ENCODE results near the gene DPP4. TPM values are rescaled to one million over a fixed set of nuclear protein-coding genes. Genes with fewer than 3 reads are reported as not detected.

Gene DPP4
- total and polyA plus RNA-seq, 2 experiments from 2014 or later = 1.5 to 2.8 TPM

DNA sequence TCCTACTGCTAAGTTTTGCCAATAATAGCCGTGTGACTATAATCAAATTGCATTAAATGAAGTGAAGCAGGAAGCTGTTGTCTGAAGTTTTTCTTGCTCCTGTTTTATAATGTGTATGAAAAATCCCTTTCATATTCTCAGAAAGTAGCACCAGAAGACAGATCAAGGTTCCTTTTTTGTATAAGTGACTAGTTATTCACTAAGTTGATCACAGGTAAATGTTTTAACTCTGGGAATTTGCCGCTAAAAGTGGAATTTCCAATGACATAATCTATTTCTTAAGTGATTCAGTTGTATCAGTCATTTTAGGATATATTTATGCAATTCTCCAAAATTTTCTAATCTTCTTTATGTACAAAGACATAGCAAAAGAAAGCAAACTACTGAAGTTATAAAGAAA, 99.6 kb downstream of the DPP4 start (continued):
- TF ChIP-seq, protein P1, sequence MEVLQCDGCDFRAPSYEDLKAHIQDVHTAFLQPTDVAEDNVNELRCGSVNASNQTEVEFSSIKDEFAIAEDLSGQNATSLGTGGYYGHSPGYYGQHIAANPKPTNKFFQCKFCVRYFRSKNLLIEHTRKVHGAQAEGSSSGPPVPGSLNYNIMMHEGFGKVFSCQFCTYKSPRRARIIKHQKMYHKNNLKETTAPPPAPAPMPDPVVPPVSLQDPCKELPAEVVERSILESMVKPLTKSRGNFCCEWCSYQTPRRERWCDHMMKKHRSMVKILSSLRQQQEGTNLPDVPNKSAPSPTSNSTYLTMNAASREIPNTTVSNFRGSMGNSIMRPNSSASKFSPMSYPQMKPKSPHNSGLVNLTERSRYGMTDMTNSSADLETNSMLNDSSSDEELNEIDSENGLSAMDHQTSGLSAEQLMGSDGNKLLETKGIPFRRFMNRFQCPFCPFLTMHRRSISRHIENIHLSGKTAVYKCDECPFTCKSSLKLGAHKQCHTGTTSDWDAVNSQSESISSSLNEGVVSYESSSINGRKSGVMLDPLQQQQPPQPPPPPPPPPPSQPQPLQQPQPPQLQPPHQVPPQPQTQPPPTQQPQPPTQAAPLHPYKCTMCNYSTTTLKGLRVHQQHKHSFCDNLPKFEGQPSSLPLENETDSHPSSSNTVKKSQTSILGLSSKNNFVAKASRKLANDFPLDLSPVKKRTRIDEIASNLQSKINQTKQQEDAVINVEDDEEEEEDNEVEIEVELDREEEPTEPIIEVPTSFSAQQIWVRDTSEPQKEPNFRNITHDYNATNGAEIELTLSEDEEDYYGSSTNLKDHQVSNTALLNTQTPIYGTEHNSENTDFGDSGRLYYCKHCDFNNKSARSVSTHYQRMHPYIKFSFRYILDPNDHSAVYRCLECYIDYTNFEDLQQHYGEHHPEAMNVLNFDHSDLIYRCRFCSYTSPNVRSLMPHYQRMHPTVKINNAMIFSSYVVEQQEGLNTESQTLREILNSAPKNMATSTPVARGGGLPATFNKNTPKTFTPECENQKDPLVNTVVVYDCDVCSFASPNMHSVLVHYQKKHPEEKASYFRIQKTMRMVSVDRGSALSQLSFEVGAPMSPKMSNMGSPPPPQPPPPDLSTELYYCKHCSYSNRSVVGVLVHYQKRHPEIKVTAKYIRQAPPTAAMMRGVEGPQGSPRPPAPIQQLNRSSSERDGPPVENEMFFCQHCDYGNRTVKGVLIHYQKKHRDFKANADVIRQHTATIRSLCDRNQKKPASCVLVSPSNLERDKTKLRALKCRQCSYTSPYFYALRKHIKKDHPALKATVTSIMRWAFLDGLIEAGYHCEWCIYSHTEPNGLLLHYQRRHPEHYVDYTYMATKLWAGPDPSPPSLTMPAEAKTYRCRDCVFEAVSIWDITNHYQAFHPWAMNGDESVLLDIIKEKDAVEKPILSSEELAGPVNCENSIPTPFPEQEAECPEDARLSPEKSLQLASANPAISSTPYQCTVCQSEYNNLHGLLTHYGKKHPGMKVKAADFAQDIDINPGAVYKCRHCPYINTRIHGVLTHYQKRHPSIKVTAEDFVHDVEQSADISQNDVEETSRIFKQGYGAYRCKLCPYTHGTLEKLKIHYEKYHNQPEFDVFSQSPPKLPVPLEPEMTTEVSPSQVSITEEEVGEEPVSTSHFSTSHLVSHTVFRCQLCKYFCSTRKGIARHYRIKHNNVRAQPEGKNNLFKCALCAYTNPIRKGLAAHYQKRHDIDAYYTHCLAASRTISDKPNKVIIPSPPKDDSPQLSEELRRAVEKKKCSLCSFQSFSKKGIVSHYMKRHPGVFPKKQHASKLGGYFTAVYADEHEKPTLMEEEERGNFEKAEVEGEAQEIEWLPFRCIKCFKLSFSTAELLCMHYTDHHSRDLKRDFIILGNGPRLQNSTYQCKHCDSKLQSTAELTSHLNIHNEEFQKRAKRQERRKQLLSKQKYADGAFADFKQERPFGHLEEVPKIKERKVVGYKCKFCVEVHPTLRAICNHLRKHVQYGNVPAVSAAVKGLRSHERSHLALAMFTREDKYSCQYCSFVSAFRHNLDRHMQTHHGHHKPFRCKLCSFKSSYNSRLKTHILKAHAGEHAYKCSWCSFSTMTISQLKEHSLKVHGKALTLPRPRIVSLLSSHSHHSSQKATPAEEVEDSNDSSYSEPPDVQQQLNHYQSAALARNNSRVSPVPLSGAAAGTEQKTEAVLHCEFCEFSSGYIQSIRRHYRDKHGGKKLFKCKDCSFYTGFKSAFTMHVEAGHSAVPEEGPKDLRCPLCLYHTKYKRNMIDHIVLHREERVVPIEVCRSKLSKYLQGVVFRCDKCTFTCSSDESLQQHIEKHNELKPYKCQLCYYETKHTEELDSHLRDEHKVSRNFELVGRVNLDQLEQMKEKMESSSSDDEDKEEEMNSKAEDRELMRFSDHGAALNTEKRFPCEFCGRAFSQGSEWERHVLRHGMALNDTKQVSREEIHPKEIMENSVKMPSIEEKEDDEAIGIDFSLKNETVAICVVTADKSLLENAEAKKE (CRISPR knock-in tag; IDR thresholded peaks at IDR 0.05) = no peak
- no peak for TF ChIP-seq NANOG (IDR thresholded peaks at IDR 0.05; ENCODE audit: borderline replicate concordance)

DNA sequence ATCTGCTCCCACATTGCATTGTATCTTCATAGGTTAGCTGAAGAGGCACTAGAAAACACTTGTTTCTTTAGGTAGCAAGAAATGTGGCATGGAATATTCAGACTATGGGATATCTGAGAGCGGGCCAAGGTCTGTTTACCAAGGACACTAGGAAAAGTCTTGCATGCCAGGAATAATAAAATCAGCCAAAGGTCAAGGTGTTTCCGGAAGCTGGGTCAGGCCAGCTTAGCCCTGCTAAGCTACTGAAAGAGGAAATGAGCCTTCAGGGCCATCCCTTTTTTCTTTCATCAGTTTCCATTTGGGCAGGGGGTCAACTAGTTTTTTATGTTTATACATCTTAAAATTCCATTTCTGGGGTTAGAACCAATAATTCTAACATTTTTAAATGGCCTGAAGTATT, 101.1 kb downstream of the DPP4 start:
- no peak overlapping the region for H2AFZ ChIP-seq
- H3K4me2 ChIP-seq = no peak overlapping the region
- no peak overlapping the region for H3K4me3 ChIP-seq
- no peaks in the 10 kb centered on the region for H3K79me2 ChIP-seq (replicated peaks; ENCODE audit: insufficient read depth)
- TF ChIP-seq ZNF114 (CRISPR knock-in tag; IDR thresholded peaks at IDR 0.05) = no peak
- no peak for TF ChIP-seq CREB1 (CRISPR knock-in tag; IDR thresholded peaks at IDR 0.05; ENCODE audit: low read depth)
- TF ChIP-seq JUNB (IDR thresholded peaks at IDR 0.05; ENCODE audit: unreplicated experiment) = no peak
- TF ChIP-seq, protein P1 (CRISPR knock-in tag; IDR thresholded peaks at IDR 0.05) = no peak
- H3K4me1 ChIP-seq (ENCODE audit: insufficient read depth) = peaks cover 6% of the 10 kb centered on the region; the same call in 1 of the 2 replicates
- H3F3A ChIP-seq (replicated peaks; ENCODE audit: low read depth) = no peaks in the 10 kb centered on the region
- H3K9me2 ChIP-seq (ENCODE audit: insufficient read depth) = no peaks in the 10 kb centered on the region
- H3K4me3 Mint-ChIP-seq = no peak overlapping the region
- H3K27me3 ChIP-seq (ENCODE audit: insufficient read depth) = no peaks in the 10 kb centered on the region
- H3K9me3 Mint-ChIP-seq = no peaks in the 10 kb centered on the region
- no peak for DNase-seq (ENCODE audit: low spot score)
- H4K20me1 ChIP-seq (replicated peaks; ENCODE audit: insufficient read depth) = no peaks in the 10 kb centered on the region
- no peaks in the 10 kb centered on the region for H3K36me3 Mint-ChIP-seq (ENCODE audit: low read depth)
- H3K27ac Mint-ChIP-seq = no peak overlapping the region
- H3K27ac ChIP-seq (ENCODE audit: low read depth) = no peak overlapping the region
- no peaks in the 10 kb centered on the region for H3K36me3 ChIP-seq (ENCODE audit: insufficient read depth)
- ATAC-seq = no peak
- H3K4me1 Mint-ChIP-seq = peaks cover 20% of the 10 kb centered on the region; the same call in 2 of the 3 replicates
- H3K27me3 Mint-ChIP-seq (ENCODE audit: insufficient read depth, low read depth, poor library complexity) = no peaks in the 10 kb centered on the region

Data from GM23338 (cell line).